Epithelial cell of proximal tubule (primary cell): ENCODE results near the gene ETV6. TPM values are rescaled to one million over a fixed set of nuclear protein-coding genes. Genes with fewer than 3 reads are reported as not detected.

ENCODE experiments used
- DNase-seq: peaks from one replicate; pipeline ENCODE4 v3.0.0-alpha.2; 2011; ENCODE audit warnings: low read depth
- H3K4me3 ChIP-seq: 2 replicates; pipeline ENCODE4 v1.5.1; 2011; ENCODE audit warnings: low read depth, mild to moderate bottlenecking, low read length
- CTCF ChIP-seq: conservative IDR thresholded peaks from 2 replicates; pipeline ENCODE4 v1.5.1; 2012; ENCODE audit warnings: low read depth, mild to moderate bottlenecking, low read length
- total RNA-seq: library from RNA; depleted of rRNA; stranded (reverse); fragments of >200 nt; gene quantifications from 2 replicates; pipeline ENCODE4 v1.2.3, GENCODE V29; 2015

ETV6 gene
- total RNA-seq, 1 donor from 2014 or later: 12.9 TPM

GRCh38 chr12:11810206-11810545 is 160.7 kb downstream of the ETV6 start:
- no peak for DNase-seq
- H3K4me3 ChIP-seq: no peak overlapping the region
- TF ChIP-seq CTCF: no peak

- TF ChIP-seq CTCF: no peak
- no peak for DNase-seq
- no peak overlapping the region for H3K4me3 ChIP-seq
Observed at GRCh38 chr12:11811008-11811407, 161.5 kb downstream of the ETV6 start.

GRCh38 chr12:11812241-11812585 is 162.7 kb downstream of the ETV6 start:
- H3K4me3 ChIP-seq: no peak overlapping the region
- TF ChIP-seq CTCF: no peak
- DNase-seq: no peak

- H3K4me3 ChIP-seq: no peak overlapping the region
- no peak for TF ChIP-seq CTCF
- DNase-seq: no peak
Observed at GRCh38 chr12:11812586-11813437, 163.3 kb downstream of the ETV6 start.

GRCh38 chr12:11813438-11813813 is 164.0 kb downstream of the ETV6 start:
- TF ChIP-seq CTCF: no peak
- no peak for DNase-seq
- H3K4me3 ChIP-seq: no peak overlapping the region

GRCh38 chr12:11814374-11814773 is 164.9 kb downstream of the ETV6 start:
- DNase-seq: no peak
- no peak overlapping the region for H3K4me3 ChIP-seq
- no peak for TF ChIP-seq CTCF

GRCh38 chr12:11815397-11815796 is 165.9 kb downstream of the ETV6 start:
- DNase-seq: no peak

More at GRCh38 chr12:11815397-11815796, 165.9 kb downstream of the ETV6 start:
- no peak overlapping the region for H3K4me3 ChIP-seq
- TF ChIP-seq CTCF: no peak
